ENCODE results near the gene SH3D19.

- no peak for TF ChIP-seq POLR2AphosphoS5 (IDR thresholded peaks at IDR 0.05; ENCODE audit: low read depth, low read length)
- TF ChIP-seq TAF1 (IDR thresholded peaks at IDR 0.05; ENCODE audit: borderline replicate concordance, insufficient read depth, low read length): no peak
- no peak for TF ChIP-seq REST (IDR thresholded peaks at IDR 0.05; ENCODE audit: insufficient read depth in 1 of 2, low read depth in 2 of 2, low read length in 2 of 2)
These were observed 8.8 kb downstream of the SH3D19 start for GRCh38 chr4:151316645-151317044.

Measured in PFSK-1 (cell line).